Measurements from ENCODE around the gene TRAF3IP1.
"Not testable (repeated sequence)": the region's sequence is repeated elsewhere in the genome, so short reads cannot be mapped to it uniquely, and the experiment has no call there.

- not testable (repeated sequence) for TF ChIP-seq SP1, SUZ12, ARNT (IDR thresholded peaks at IDR 0.05)
Measured at GRCh38 chr2:238271686-238272085, 48.6 kb upstream of the TRAF3IP1 start.
